ENCODE results near the gene FXYD5. TPM values are rescaled to one million over a fixed set of nuclear protein-coding genes. Genes with fewer than 3 reads are reported as not detected.
A peak's percentile ranks its signal among the peaks of the same experiment; 100 is the strongest.
"Not testable (repeated sequence)": the region's sequence is repeated elsewhere in the genome, so short reads cannot be mapped to it uniquely, and the experiment has no call there.

Gene FXYD5
- total and polyA plus RNA-seq, 9 donors = 13.3 to 28.1 (median 20.0) TPM

DNA sequence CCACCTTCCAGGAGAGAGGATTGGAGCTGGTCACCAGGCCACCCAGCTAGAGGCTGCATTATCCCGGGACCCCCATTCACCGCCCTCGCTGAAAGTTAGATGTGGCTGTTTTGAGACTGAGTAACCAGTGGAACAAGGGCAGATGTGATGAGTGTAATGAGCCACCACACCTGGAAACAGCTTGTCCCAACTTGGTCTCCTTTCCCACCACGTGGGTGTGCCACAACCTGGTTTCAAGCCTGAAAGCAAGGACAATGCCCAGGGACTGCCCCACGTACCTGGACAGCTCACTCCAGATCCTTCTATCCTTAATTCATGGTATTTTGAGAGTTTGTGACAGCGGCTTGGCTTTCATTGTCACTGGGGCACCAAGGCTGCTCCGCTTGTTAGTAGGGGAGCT, 26.7 kb upstream of the FXYD5 start:
- Histone ChIP-seq H3K36me3 (ENCODE audit: control insufficient read depth, insufficient read depth, low read length) (no peaks in the 10 kb centered on the region), H3K27ac (ENCODE audit: low read length) (no peak overlapping the region), H3K4me3 (ENCODE audit: low read length) (no peak overlapping the region), H3K9me3 (replicated peaks; ENCODE audit: control insufficient read depth, low read depth, low read length) (no peaks in the 10 kb centered on the region), H3K4me1 (ENCODE audit: control insufficient read depth, insufficient read depth, low read length) (peaks cover 39% of the 10 kb centered on the region), H3K27me3 (ENCODE audit: control insufficient read depth, insufficient read depth, low read length) (no peaks in the 10 kb centered on the region)
- WGBS (ENCODE audit: insufficient coverage) = 60% methylated on average over 2 of the region's 7 CpGs
- DNase-seq = no peak

DNA sequence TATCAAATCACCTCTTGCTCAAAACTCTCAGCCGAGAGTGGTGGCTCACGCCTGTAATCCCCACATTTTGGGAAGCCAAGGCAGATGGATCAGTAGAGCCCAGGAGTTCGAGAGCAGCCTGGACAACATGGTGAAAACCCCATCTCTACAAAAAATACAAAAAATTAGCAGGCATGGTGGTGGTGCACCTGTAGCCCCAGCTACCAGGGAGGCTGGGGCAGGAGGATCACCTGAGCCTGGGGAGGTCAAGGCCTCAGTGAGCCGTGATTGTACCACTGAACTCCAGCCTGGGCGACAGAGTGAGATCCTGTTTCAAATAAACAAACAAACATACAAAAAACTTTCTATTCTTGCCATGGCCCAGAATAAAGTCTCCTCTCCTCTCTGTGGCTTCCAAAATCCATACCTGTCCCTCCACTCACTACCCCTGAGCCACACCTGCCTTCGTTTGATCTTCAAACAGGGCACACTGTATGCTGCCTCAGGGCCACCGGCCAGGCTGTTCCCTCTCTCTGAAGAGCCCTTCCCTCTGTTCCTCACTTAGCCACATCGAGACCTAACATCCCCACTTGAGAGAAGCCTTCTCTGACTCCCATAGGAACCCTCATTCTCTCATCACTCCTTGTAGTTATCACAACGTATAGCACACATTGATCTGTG, 26.0 kb upstream of the FXYD5 start:
- Histone ChIP-seq H3K27ac (ENCODE audit: low read length) (no peak overlapping the region), H3K4me1 (ENCODE audit: control insufficient read depth, insufficient read depth, low read length) (peaks cover 32% of the 10 kb centered on the region), H3K36me3 (ENCODE audit: control insufficient read depth, insufficient read depth, low read length) (no peaks in the 10 kb centered on the region), H3K4me3 (ENCODE audit: low read length) (no peak overlapping the region), H3K9me3 (replicated peaks; ENCODE audit: control insufficient read depth, low read depth, low read length) (no peaks in the 10 kb centered on the region), H3K27me3 (ENCODE audit: control insufficient read depth, insufficient read depth, low read length) (no peaks in the 10 kb centered on the region)
- DNase-seq = no peak
- WGBS (ENCODE audit: insufficient coverage) = 81% methylated on average over 8 of the region's 9 CpGs

DNA sequence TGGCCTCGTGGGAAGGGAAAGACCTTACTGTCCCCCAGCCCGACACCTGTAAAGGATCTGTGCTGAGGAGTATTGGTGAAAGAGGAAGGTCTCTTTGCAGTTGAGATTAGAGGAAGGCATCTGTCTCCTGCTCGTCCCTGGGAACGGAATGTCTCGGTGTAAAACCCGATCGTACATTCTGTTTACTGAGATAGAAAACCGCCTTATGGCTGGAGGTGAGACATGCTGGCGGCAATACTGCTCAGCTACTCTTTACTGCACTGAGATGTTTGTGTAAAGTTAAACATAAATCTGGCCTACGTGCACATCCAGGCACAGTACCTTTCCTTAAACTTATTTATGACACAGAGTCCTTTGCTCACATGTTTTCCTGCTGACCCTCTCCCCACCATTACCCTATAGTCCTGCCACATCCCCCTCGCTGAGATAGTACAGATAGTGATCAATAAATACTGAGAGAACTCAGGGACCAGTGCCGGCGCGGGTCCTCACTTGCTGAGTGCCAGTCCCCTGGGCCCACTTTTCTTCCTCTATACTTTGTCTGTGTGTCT, 24.7 kb upstream of the FXYD5 start:
- 37% methylated on average over 6 of the region's 14 CpGs for WGBS (ENCODE audit: insufficient coverage)
- not testable (repeated sequence) for H3K36me3 ChIP-seq (ENCODE audit: control insufficient read depth, insufficient read depth, low read length); H3K4me3 ChIP-seq (ENCODE audit: low read length); H3K27me3 ChIP-seq (ENCODE audit: control insufficient read depth, insufficient read depth, low read length); H3K9me3 ChIP-seq (replicated peaks; ENCODE audit: control insufficient read depth, low read depth, low read length); H3K27ac ChIP-seq (ENCODE audit: low read length); DNase-seq
- peaks cover 28% of the 10 kb centered on the region for H3K4me1 ChIP-seq (ENCODE audit: control insufficient read depth, insufficient read depth, low read length)

DNA sequence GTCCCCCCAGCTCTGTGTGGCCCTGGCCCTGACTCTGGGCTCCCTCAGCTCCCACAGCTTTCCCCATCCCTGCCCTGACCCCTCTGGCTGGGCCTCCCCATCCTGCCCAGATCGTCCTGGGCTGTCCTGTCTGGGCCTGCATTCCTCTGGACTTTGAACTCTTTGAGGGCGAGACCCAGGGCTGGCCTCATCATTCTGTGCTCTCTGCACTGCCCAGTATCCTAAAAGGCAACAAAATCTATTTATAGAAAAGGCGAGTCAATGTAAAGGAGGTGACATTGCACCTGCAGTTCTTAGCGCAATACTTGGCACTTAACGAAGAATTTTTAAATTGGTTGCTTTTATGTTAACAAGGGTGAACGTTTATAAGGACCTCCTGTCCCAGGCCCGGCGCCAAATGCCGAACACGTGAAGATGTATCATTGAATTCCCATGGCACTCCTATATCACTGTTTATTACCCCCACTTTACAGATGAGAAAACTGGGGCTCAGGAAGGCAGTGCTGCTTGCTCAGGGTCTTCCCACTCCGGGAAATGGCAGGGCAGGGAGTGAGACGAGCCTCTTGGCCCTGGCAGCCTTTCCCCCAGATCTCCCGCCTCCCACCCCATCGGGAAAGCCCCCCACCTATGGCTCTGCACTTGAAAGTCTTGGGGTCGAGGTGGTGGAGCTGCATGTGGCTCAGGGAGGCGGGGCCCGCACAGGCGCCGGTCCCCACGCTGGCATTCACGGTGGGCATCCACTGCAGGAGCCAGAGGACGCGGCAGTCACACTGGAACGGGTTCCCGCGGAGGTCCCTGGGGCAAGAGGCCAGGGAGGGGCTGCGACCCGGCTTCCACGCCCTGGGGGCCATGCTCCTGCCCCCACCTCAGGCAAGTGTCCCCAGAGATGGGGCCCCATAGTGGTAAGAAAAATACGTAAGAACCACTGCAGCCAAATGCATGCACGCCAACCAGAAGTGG, 23.5 kb upstream of the FXYD5 start:
- WGBS (ENCODE audit: insufficient coverage) = 74% methylated on average over 18 of the region's 31 CpGs
- no peak overlapping the region for H3K4me3 ChIP-seq (ENCODE audit: low read length)
- H3K27ac ChIP-seq (ENCODE audit: low read length) = no peak overlapping the region
- no peak for DNase-seq
- H3K27me3 ChIP-seq (ENCODE audit: control insufficient read depth, insufficient read depth, low read length) = no peaks in the 10 kb centered on the region
- no peaks in the 10 kb centered on the region for H3K36me3 ChIP-seq (ENCODE audit: control insufficient read depth, insufficient read depth, low read length)
- H3K9me3 ChIP-seq (replicated peaks; ENCODE audit: control insufficient read depth, low read depth, low read length) = no peaks in the 10 kb centered on the region
- H3K4me1 ChIP-seq (ENCODE audit: control insufficient read depth, insufficient read depth, low read length) = peaks cover 26% of the 10 kb centered on the region

DNA sequence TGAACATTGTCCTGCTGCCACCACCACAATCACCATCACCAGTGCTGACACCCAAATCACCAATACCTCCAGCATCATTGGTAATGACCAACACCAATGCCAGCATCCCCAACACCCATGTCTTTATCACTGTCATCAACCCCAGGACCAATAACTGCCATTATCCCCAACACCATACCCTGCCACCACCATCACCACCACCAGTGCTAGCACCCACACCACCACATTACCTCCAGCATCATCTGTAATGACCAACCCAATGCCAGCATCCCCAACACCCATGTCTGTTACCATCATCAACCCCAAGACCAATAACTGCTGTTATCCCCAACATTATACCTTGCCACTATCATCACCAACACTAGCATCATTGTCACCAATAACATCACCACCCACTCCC, 22.3 kb upstream of the FXYD5 start:
- no peak for DNase-seq
- H3K9me3 ChIP-seq (replicated peaks; ENCODE audit: control insufficient read depth, low read depth, low read length) = no peaks in the 10 kb centered on the region
- no peak overlapping the region for H3K27ac ChIP-seq (ENCODE audit: low read length)
- H3K4me1 ChIP-seq (ENCODE audit: control insufficient read depth, insufficient read depth, low read length) = peaks cover 25% of the 10 kb centered on the region
- H3K4me3 ChIP-seq (ENCODE audit: low read length) = no peak overlapping the region
- H3K27me3 ChIP-seq (ENCODE audit: control insufficient read depth, insufficient read depth, low read length) = no peaks in the 10 kb centered on the region
- H3K36me3 ChIP-seq (ENCODE audit: control insufficient read depth, insufficient read depth, low read length) = no peaks in the 10 kb centered on the region

DNA sequence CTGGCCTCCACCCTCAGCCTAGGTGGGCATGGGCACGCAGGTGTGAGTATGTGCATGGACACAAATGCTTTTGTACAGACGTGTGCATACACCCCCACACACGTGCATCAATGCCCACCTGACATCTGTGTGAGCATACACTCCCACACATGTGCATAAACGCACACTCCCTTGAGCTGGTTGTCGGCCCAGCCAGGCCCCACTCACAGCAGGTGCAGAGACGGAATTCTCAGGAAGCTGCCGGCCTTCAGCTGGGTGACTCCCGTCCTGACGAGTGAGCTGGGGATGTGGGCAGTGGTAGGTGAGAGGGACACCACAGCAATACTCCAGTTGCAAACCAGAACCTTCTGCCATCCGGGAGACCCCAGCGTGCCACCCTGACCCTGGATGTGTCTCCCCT, 20.7 kb upstream of the FXYD5 start:
- H3K4me3 ChIP-seq (ENCODE audit: low read length) = no peak overlapping the region
- H3K9me3 ChIP-seq (replicated peaks; ENCODE audit: control insufficient read depth, low read depth, low read length) = no peaks in the 10 kb centered on the region
- 65% methylated on average over 6 of the region's 11 CpGs for WGBS (ENCODE audit: insufficient coverage)
- DNase-seq = no peak
- H3K27me3 ChIP-seq (ENCODE audit: control insufficient read depth, insufficient read depth, low read length) = no peaks in the 10 kb centered on the region
- peaks cover 35% of the 10 kb centered on the region for H3K4me1 ChIP-seq (ENCODE audit: control insufficient read depth, insufficient read depth, low read length)
- H3K27ac ChIP-seq (ENCODE audit: low read length) = no peak overlapping the region
- no peaks in the 10 kb centered on the region for H3K36me3 ChIP-seq (ENCODE audit: control insufficient read depth, insufficient read depth, low read length)

DNA sequence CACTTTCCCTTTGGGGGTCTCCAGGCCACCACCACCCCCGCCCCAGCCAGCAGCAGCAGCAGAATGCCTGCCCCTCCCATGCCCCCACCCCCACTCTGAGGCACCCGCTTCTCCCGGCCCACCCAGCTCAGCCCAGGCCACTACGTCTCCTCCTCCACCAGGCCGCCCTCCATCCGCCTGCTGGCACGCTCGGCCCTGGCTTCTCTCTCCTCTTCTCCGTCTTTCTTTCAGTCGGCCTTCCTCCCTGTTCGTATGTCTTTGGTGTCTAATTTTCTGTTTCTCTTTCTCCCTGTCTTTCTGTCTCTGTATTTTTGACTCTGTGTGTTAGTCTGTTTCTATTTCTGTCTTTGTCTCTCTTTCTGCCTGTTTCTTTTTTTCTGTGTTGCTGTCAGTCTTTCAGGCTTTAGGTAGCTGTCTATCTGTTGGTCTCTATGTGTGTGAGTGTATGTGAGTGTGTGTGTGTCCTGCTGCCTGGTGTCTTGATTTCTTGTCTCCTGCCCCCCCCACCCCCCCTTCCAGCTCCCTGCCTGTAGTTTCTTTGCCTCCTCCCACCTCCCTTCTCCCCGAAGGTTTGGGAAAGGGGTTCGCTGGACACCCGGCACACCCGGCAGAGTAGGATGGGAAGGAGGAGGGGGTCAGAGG, 19.8 kb upstream of the FXYD5 start, which contains the start of gene LGI4:
Gene LGI4 (minus strand): TSS at position 459 of the 642 bp plus-strand sequence. CDS start 379 bp downstream, at position 80.
- H3K27ac ChIP-seq (ENCODE audit: low read length) = peak within 1 kb of the TSS; percentile 51
- no peaks in the 10 kb centered on the region for H3K36me3 ChIP-seq (ENCODE audit: control insufficient read depth, insufficient read depth, low read length)
- H3K27me3 ChIP-seq (ENCODE audit: control insufficient read depth, insufficient read depth, low read length) = no peaks in the 10 kb centered on the region
- no peaks in the 10 kb centered on the region for H3K9me3 ChIP-seq (replicated peaks; ENCODE audit: control insufficient read depth, low read depth, low read length)
- peaks cover 41% of the 10 kb centered on the region for H3K4me1 ChIP-seq (ENCODE audit: control insufficient read depth, insufficient read depth, low read length)
- H3K4me3 ChIP-seq (ENCODE audit: low read length) = peak within 1 kb of the TSS; percentile 10
- WGBS (ENCODE audit: insufficient coverage) = 35% methylated on average over 3 of the region's 15 CpGs
- peak; percentile 56 for DNase-seq

DNA sequence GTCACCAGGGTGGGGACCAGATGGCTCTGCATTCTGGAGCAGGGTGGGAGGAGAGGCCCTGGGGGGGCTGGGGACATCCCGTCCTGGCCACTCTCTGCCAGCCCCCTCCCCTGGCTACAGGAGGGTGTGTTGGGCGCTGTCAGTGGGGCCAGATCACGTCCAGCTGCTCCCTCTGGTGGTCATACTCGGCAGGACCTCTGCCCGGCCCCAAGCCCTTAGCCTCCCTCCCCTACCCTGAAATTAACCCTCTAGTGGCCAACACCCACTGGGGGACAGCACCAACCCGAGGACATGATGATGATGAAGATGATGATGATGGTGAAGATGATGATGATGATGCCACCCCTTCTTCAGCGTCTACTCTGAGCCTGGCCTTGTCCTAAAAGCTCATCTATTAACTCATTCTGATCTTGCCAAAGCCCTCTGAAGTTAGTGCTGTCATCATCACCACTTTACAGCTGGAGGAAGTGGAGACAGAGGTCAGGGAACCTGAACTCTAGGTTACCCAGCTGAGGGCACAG, 19.1 kb upstream of the FXYD5 start:
- Histone ChIP-seq H3K4me1 (ENCODE audit: control insufficient read depth, insufficient read depth, low read length) (peaks cover 49% of the 10 kb centered on the region), H3K27me3 (ENCODE audit: control insufficient read depth, insufficient read depth, low read length) (no peaks in the 10 kb centered on the region), H3K9me3 (replicated peaks; ENCODE audit: control insufficient read depth, low read depth, low read length) (no peaks in the 10 kb centered on the region), H3K27ac (ENCODE audit: low read length) (peak overlapping the region; percentile 51), H3K4me3 (ENCODE audit: low read length) (peak overlapping the region; percentile 10), H3K36me3 (ENCODE audit: control insufficient read depth, insufficient read depth, low read length) (no peaks in the 10 kb centered on the region)
- peak; percentile 90 for DNase-seq
- no CpG with 5 or more reads among the region's 7 CpGs for WGBS (ENCODE audit: insufficient coverage)

DNA sequence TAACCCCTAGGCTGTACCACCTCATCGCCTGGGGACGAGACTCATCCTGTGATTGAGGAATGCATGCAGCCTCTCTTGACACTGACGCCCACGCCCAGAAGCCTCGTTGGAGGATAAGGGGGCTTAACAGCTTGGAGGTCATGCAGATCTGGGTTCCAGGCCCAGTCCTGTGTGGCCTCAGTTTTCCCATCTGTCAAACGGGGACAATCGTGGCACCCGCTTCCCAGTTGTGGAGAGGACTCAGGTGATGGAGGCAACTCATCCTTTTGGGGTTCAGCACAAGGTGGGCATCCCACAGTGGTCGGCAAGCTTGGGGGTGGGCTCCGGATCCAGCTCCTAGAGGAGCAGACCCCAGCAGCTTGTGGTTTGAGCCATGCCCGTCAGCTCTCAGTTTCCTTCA, 18.3 kb upstream of the FXYD5 start:
- Histone ChIP-seq H3K36me3 (ENCODE audit: control insufficient read depth, insufficient read depth, low read length) (no peaks in the 10 kb centered on the region), H3K4me1 (ENCODE audit: control insufficient read depth, insufficient read depth, low read length) (peaks cover 55% of the 10 kb centered on the region), H3K9me3 (replicated peaks; ENCODE audit: control insufficient read depth, low read depth, low read length) (no peaks in the 10 kb centered on the region), H3K27ac (ENCODE audit: low read length) (no peak overlapping the region), H3K4me3 (ENCODE audit: low read length) (no peak overlapping the region), H3K27me3 (ENCODE audit: control insufficient read depth, insufficient read depth, low read length) (no peaks in the 10 kb centered on the region)
- DNase-seq = no peak
- 81% methylated on average over 8 of the region's 11 CpGs for WGBS (ENCODE audit: insufficient coverage)

Measured in muscle of leg (tissue), 11 donors.